IPS-18c (cell line): Measurements from ENCODE around the gene HOXA11.

Source experiments
- H3K4me3 ChIP-seq: 2 replicates; pipeline ENCODE4 v1.7.0; 2013; ENCODE audit warnings: low read depth, mild to moderate bottlenecking, low read length, moderate library complexity; ENCODE audit not compliant: insufficient read depth
- H3K9me3 ChIP-seq: one replicate; pipeline ENCODE4 v1.6.1; 2013; ENCODE audit warnings: mild to moderate bottlenecking, low read length, moderate library complexity; ENCODE audit not compliant: control insufficient read depth, insufficient read depth

Gene HOXA11

DNA sequence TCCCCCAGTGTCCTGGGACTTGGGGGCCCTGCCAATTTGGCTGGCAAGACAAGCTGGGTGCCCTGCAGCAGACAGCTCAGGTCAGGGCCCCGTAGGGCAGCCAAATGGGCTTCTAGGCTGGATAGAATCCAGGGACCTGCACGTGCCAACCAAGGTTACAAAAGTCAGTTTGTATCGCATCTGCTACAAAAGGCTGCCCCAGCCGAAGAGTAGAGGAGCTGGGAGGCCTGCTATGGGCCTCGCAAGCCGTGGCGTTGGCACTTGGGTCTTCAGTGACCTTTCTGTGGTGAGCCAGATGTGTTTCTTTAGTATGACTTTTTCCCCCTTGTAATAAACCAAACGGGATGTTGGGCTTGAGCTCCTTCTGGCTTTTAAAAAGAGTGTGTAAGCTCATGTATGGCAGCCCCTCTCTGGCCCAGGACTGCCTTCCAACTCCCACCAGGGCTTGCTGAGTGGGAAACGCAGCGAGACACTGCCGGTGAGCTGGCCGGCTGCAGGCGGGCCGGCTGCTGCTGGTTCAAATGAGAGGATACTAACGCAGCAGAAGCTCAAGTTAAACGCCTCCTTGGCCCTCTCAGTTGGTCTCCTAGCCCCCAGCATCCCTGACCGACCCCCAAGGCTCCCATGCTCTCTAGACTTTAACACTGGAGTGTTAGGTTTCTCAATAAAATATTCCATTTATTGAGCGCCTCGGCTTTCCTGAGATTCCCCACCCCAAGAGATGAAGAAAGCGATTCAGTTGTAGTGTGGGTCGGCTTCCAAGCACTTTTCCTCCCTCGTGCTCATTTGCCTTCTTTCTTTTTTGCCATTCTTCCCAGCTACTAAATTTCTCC is 7.9 kb downstream of the HOXA11 start:
- no peak overlapping the region for H3K4me3 ChIP-seq
- peaks cover 6% of the 10 kb centered on the region for H3K9me3 ChIP-seq

DNA sequence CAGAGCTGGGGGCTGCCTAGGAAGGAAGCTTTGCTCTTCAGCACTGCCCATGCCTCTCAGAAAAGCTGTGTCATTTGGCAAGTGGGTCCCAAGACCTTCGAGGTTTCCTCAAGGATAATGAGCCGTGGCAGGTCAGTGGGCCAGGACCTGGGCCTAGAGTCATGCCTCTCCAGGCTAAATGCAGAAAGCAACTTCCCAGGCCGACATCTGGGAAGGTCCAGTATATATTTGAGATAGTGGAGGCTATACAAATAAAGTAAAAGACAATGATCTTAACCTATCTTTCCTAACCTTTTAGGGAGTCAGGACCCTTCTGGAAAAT is 8.5 kb downstream of the HOXA11 start:
- H3K4me3 ChIP-seq: no peak overlapping the region
- peaks cover 6% of the 10 kb centered on the region for H3K9me3 ChIP-seq

DNA sequence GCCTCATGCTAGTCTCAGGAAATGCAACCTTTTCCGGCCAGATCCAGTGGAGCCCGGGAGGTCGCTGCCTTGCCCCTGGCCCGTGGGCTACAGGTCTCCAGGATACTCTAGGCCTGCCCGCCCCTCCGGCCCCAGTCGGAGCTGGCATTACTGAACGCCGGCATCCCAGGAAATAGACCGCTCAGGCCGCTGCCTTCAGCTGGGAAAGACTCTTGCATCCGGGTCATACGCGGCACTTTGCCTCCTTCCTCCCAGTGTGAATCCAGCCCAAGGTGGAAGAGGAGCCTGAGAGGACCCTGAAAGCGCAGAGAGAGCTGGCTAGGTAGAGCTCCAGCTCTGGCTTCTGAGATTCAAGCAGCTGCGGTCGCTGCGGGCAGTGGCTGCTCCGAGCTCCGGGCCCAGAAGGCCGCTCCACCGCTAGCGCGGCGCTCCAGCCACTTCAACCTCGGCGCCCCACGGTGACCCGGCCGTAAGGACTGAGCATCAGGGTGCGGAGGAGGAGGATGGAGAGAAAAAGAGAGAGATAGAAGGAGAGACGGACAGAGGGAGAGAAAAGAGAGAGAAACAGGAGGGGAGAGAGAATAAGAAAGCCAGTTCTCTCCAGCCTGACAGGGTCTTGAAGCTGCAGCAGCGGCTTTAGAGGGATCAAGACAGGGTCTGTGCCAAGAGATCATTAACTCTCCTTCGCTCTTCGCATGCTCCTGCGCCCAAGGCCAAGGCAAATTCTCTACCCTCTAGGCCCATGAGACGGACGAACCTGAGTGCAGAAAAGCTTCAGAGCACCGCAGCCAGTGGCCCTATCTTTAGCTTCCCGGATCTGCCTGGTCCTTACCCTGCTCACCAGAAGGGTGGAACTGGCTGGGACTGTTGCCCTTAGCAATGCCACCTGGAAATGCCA is 9.2 kb downstream of the HOXA11 start:
- Histone ChIP-seq H3K9me3 (peaks cover 6% of the 10 kb centered on the region), H3K4me3 (no peak overlapping the region)

DNA sequence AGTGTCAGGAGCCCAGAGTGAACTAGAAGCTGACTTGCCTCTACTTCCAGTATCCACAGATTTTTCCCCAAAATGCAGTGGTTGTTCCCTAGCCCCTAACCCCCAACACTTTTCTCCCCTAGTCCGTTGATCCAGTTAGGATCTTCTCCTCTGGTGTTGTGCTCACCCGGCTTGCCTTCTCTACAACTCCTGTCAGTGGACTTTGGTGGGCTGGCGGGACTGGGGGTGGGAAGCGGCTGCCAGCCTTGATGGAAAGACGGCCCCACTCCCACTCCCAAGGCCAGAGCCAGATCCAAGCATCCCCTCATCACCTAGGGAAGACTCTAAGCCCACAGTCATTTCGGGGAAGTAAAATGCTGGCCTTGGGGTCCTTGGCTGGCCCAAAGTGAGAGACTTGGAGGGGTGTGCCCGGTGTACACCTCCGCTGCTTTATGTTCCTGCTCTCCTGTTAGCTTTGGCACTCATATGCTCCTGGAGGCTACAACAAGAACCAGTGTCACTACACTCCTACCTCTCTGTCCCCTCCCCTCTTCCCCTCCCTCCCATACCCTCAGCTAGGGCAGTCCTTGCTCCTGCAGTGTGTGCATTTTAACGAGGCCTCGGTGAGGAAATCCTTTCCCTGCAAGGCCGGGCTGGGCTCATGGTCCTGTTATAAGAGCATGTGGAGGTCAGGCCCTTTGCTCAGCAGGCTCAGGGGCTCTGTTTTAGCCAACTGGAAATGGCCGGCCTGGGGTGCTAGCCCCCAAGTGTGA is 10.0 kb downstream of the HOXA11 start:
- Histone ChIP-seq H3K4me3 (no peak overlapping the region), H3K9me3 (peaks cover 6% of the 10 kb centered on the region)

DNA sequence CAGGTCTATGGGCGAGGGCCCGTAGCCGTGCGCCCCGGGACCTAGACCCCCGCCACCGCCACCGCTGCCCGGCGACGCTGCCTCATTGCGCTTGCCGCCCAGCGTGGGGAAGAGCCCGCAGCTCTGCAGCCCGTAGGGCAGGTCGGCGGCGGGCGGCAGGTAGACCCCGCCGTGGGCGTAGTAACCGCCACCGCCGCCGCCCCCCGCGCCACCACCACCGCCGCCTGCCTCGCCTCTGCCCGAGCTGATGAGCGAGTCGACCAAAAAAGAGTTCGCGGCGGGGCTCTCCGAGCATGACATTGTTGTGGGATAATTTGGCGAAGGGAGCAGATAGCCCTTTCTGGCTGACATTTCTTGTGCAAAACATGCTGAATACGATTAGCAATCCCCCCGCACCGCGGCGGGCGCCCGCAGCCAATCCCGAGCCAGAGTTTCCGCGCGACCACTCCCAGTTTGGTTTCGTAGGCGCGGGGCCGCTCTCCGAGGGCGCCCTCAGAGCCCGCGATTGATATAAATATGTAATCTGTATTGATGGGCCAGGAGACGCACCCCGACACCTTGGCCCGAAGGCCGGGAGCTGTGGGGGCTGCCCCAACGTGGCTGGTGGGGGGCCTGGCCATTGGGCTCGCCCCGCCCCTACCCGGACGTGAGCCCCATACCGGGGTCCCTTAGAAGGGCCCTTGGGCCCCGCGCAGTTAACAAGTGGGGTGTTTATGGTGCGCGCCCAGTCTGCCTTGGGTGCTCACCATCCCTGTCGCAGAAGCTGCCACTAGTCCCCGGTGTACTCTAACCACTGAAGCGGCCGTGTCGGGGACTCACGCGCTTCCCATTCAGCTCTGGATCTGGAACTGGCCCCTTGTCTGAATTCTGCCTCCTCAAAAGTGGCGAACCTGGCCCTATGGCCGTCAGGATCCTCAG is 10.8 kb downstream of the HOXA11 start, which contains the start of gene HOXA10:
Gene HOXA10 (minus strand): TSS at position 365 of the 918 bp plus-strand sequence. CDS start 14 bp downstream, at position 351.
- peaks cover 6% of the 10 kb centered on the region for H3K9me3 ChIP-seq
- no peak within 1 kb of the TSS; the same call in 1 of the 2 replicates for H3K4me3 ChIP-seq

DNA sequence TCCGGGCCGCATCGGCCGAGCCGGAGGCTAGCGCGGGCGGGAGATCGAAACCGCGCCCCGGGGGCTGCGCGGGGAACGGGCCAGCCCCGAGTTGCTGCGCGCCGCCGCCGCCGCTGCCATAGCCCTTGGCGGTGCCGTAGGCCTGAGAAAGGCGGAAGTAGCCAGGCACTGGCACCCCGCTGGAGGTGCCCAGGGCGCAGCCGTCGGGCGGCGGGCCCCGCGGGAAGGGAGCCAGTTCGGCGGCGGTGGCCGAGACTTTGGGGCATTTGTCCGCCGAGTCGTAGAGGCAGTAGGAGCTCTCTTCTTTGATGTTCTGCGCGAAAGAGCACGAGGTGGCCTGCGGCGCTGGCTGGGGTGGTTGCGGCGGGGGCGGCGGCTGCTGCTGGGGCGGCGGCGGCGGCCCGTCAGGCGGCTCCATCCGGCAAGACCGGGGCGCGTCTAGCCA is 11.5 kb downstream of the HOXA11 start:
- Histone ChIP-seq H3K4me3 (no peak overlapping the region), H3K9me3 (peaks cover 6% of the 10 kb centered on the region)

DNA sequence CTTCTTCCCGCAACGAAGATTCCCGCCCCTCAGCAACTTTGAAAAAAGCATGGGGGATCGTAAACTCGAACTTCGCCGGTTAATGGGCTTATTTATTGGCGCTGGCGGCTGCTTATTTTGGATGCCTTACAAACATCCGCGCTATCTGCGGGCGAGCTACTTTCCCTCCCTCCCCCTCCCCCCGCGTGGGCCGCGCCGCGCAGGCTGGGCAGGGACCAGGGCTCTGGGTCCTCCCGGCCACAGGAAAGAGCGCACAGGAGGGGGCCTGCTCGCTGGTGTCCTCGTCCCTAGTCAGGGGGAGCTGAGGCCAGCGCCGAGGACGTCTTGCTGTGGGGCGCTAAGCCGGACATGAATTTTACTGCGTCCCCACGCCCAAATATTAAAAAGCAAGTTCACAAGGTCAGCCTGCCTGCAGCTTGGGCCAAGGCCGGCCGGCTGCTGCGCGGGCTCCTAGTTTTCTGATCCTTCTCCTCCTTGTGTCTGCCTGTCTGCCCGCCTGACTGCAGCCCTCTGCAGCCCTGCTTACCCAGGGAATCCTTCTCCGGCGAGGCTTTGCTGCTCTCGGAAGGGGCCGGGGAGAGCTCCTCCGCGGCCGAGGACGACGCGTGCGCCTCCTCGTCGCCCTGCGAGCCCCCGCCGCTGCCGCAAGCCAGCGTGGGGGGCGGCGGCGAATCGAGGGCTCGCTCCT is 12.1 kb downstream of the HOXA11 start:
- H3K9me3 ChIP-seq: peaks cover 6% of the 10 kb centered on the region
- no peak overlapping the region for H3K4me3 ChIP-seq

DNA sequence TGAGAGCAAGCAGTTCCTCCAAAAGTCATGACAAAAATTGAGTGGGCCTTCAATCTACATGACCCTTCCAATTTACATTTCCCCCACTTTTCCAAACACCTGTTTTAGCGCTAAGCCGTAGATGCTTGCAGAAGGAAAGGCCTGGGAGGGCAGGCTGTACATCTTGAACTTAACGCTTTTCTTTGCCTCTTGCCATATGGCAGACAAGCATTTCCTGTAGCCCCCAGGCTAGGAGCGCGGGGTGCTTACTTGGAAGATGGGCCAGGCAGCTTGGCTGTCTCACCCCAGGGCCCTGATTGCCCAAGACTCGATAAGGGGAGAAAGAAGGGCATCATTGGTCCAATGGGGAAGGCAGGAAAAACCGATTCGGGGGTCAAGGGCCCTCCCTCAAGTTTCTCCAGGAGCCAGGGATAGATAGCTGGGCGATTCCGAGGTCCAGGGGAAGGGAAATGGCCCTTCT is 12.7 kb downstream of the HOXA11 start:
- no peak overlapping the region for H3K4me3 ChIP-seq
- H3K9me3 ChIP-seq: peaks cover 6% of the 10 kb centered on the region

DNA sequence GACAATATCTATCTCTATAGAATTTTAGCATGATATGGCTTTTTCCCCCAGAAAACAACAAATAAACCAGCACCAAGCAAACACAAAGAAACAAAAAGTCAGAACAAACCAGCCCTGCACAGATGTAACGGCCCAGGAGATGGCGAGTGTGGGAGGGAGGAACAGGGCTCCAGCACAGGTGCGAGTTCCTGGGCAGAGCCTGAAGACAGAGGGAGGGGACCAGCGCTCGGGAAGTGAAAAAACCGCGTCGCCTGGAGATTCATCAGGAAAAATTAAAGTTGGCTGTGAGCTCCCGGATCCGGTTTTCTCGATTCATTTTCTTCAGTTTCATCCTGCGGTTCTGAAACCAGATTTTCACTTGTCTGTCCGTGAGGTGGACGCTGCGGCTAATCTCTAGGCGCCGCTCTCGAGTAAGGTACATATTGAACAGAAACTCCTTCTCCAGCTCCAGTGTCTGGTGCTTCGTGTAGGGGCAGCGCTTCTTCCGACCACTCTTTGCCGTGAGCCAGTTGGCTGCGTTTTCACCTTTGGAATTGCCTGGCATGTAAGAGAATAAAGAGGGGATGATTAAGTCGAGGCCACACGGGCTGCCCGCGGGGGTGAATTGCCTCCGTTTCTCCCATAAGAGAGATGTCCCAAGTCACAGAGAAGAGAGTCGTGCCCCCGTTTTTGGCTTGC is 13.3 kb downstream of the HOXA11 start:
- H3K4me3 ChIP-seq: no peak overlapping the region
- H3K9me3 ChIP-seq: peaks cover 6% of the 10 kb centered on the region

DNA sequence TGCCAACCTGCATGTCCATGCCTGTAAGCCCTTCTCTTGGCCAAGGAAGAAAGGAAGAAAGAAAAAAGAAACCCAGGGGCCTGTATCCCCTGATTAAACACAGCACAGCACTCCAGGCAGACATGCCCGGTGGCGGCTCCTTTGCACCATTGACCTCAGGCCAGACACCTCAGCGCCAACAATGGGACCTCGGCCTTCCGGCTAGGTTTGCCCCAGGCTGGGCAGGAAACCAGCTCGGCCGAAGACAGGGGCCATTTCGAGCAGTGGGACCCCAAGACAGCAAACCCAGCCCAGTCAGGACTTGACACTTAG is 13.8 kb downstream of the HOXA11 start:
- H3K9me3 ChIP-seq: peaks cover 6% of the 10 kb centered on the region
- H3K4me3 ChIP-seq: no peak overlapping the region

DNA sequence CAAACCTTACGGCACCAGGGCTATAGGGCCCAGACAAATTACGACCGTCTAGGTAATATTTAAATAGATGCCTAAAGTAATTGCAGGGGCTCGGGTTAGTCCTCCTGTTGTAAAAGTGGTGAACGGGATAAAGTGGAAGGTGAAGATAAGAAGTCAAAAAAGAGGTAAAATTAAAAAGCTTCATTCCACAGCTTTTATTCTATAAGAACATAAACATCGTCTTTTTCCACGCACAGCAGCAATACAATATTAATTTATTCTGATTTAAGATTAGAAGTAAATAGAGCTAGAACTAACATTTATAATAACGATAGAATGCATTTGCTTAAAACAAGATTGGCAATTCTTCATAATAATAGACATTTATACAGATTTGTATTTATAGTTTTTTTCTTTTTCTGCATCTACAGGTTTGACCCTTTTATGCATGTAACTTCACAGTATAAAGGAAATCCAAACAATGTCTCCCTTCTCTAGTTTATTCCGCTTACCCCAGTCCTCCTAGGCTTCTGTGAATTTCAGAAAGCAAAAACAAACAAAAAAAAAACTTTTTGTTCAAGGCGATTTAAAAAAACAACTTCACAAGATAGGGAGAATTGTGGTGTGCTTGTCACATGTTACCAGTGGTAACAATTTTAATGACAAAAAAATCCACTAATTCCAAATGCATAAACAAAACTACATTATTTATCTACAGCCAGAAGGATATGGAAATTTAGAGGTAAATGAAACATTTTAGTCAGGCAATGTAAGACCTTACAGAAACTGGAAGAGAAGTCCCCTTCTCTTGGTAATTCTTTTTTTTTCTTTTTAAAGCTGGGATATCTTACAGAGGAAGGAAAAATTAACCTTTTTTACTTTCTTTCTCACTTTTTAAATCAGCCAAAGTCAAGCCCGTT is 14.4 kb downstream of the HOXA11 start:
- Histone ChIP-seq H3K9me3 (peaks cover 4% of the 10 kb centered on the region), H3K4me3 (no peak overlapping the region)

DNA sequence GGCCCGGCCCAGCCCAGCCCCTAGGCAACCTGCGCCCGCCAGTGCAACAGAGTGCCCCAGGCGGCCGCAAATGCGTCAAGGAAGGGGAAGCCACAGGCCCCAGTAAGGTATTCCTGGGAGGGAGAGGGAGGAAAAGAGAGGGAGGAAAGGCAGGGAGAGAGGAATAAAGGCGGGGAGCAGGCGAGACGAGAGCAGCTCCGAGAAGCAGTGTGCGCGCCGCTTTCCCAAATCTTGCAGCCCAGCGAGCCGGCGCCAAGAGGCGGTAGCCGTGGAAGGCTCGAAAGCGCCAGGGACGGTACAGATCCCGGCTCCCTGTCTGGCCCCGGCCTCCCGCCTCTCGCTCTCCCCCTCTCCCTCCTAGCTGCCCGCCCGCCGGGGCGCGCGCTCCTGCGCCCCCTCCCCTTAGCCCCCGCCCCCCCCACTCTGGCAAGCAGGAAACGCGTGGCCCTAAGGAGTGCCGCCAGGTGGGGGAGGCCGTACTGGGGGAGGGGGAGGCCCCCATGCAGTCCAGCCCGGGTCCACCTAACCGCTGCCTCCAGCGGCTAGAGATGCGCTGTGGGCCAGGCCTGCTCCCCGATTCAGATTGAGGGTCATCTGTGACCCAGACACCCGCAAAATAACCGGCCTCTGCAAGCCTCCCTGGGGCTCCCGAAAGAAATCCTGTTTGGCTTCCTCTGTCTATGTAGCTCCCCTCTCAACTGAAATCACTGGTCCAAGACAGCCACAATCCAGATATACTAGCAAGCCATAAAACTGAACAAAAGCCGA is 15.2 kb downstream of the HOXA11 start:
- Histone ChIP-seq H3K4me3 (no peak overlapping the region), H3K9me3 (peaks cover 9% of the 10 kb centered on the region)

DNA sequence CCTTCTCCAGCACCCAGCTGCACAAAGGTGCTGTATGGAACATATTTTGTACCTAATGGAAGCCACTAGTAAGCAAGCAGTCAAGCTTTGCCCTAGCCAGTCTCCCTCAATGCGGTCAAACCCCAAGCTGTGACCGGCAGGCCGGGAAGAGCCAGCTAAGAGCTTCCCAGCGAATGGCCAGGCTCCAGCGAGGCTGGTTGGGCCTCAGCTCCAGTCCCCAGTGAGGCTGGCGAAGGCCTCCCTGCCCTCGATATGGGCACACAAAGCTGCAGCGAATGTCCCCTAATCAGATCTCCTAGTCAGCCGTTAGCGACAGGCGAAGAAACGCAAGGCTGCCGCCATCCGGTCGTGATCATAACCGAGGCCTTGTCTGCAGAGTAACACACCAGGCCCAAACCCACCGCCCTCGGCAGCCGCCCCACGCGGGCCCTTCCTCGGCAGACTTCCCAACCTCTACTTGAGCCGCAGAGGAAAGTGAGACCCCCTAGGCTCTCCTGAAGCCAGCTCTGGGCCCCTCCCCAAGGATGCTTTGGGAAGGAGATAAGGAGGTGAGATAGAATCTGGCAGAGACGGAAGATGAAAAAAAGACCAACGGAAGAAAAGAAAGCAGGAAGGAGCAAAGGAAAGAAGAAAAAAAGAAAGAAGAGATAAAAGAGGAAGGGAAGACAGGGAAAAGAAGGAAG is 16.6 kb downstream of the HOXA11 start:
- no peak overlapping the region for H3K4me3 ChIP-seq
- H3K9me3 ChIP-seq: peaks cover 9% of the 10 kb centered on the region

DNA sequence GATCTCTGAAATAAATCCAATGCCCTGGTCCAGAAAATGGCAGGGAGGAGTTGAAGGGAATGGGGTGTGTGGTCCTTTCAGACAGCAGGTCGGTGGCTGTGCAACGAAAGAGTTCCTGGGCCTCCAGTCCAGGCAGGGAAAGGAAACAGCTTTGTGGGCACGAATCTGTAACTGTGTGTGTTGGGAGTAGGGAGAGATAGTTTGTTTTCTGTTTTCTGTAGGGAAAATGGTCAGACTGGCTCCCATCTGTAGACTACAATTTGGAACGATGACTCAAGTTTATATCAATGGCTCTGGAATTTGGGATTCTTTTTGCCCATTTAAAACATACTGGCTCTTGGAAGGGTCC is 17.1 kb downstream of the HOXA11 start:
- no peak overlapping the region for H3K4me3 ChIP-seq
- peaks cover 7% of the 10 kb centered on the region for H3K9me3 ChIP-seq
